ENCODE results near the gene TEX22.

- TF ChIP-seq CTCF (IDR thresholded peaks at IDR 0.05) (no peak), POLR2A (IDR thresholded peaks at IDR 0.05) (no peak)
Measured at GRCh38 chr14:105419195-105420091, 21.1 kb downstream of the TEX22 start, which contains the start of gene MTA1.

Measured in ovary (tissue), 3 donors.